GM23338 (cell line): ENCODE measurements around the gene MRE11. TPM values are rescaled to one million over a fixed set of nuclear protein-coding genes. Genes with fewer than 3 reads are reported as not detected.
"Not testable (repeated sequence)": the region's sequence is repeated elsewhere in the genome, so short reads cannot be mapped to it uniquely, and the experiment has no call there.

Experiments
- ATAC-seq: fragments of 200-7000 bp; cut with Tn5 transposase; 3 replicates; pipeline ENCODE4 v1.9.1; 2020
- DNase-seq: peaks from one replicate; pipeline ENCODE4 v3.0.0-alpha.2; 2015; ENCODE audit warnings: low spot score
- H2AFZ ChIP-seq: fragments of 200-600 bp; sonication (generic); 2 replicates; pipeline ENCODE4 v1.8.0; 2016; ENCODE audit warnings: antibody characterized with exemption, mild to moderate bottlenecking, moderate library complexity
- H3F3A ChIP-seq: fragments of 200-600 bp; sonication (generic); replicated peaks from 2 replicates; pipeline ENCODE4 v1.8.0; 2017; ENCODE audit warnings: antibody characterized with exemption, mixed run types, low read depth
- H3K27ac ChIP-seq: fragments of 200-600 bp; sonication (generic); 2 replicates; pipeline ENCODE4 v1.6.1; 2016; ENCODE audit warnings: low read depth
- H3K27me3 ChIP-seq: fragments of 200-600 bp; sonication (generic); 2 replicates; pipeline ENCODE4 v1.8.0; 2016; ENCODE audit warnings: mild to moderate bottlenecking, mixed run types, moderate library complexity; ENCODE audit not compliant: insufficient read depth
- H3K36me3 ChIP-seq: fragments of 200-600 bp; sonication (generic); 2 replicates; pipeline ENCODE4 v1.8.0; 2016; ENCODE audit warnings: mild to moderate bottlenecking; ENCODE audit not compliant: insufficient read depth
- H3K4me1 ChIP-seq: fragments of 200-600 bp; sonication (generic); 2 replicates; pipeline ENCODE4 v1.8.0; 2016; ENCODE audit warnings: mild to moderate bottlenecking, moderate library complexity; ENCODE audit not compliant: insufficient read depth
- H3K4me2 ChIP-seq: fragments of 200-600 bp; sonication (generic); 2 replicates; pipeline ENCODE4 v1.7.1; 2017; ENCODE audit warnings: mixed run types
- H3K4me3 ChIP-seq: fragments of 200-600 bp; sonication (generic); 2 replicates; pipeline ENCODE4 v1.6.1; 2016; ENCODE audit warnings: mixed run types
- H3K79me2 ChIP-seq: fragments of 200-600 bp; sonication (generic); replicated peaks from 2 replicates; pipeline ENCODE4 v1.8.0; 2017; ENCODE audit warnings: mild to moderate bottlenecking; ENCODE audit not compliant: insufficient read depth
- H3K9me2 ChIP-seq: fragments of 200-600 bp; sonication (generic); 2 replicates; pipeline ENCODE4 v1.8.0; 2017; ENCODE audit not compliant: insufficient read depth
- H4K20me1 ChIP-seq: fragments of 200-600 bp; sonication (generic); replicated peaks from 2 replicates; pipeline ENCODE4 v1.8.0; 2017; ENCODE audit warnings: mild to moderate bottlenecking; ENCODE audit not compliant: insufficient read depth
- H3K27ac Mint-ChIP-seq: 2 replicates; pipeline ENCODE4 v1.8.0; 2020; ENCODE audit warnings: inconsistent platforms, mild to moderate bottlenecking, moderate library complexity, mixed read lengths
- H3K27me3 Mint-ChIP-seq: 3 replicates; pipeline ENCODE4 v1.8.0; 2022; ENCODE audit warnings: low read depth, mild to moderate bottlenecking, moderate library complexity, mixed read lengths, inconsistent platforms; ENCODE audit not compliant: insufficient read depth, poor library complexity
- H3K36me3 Mint-ChIP-seq: 3 replicates; pipeline ENCODE4 v1.8.0; 2021; ENCODE audit warnings: low read depth, mild to moderate bottlenecking, inconsistent platforms, moderate library complexity, mixed read lengths
- H3K4me1 Mint-ChIP-seq: 3 replicates; pipeline ENCODE4 v1.8.0; 2020; ENCODE audit warnings: mild to moderate bottlenecking, inconsistent platforms, mixed read lengths
- H3K4me3 Mint-ChIP-seq: 3 replicates; pipeline ENCODE4 v1.8.0; 2021; ENCODE audit warnings: moderate library complexity, mild to moderate bottlenecking, inconsistent platforms, mixed read lengths
- H3K9me3 Mint-ChIP-seq: 3 replicates; pipeline ENCODE4 v1.8.0; 2020; ENCODE audit warnings: moderate library complexity, mild to moderate bottlenecking, inconsistent platforms, mixed read lengths
- POLR2AphosphoS5 ChIP-seq: IDR thresholded peaks from 2 replicates; pipeline ENCODE4 v1.6.1; 2016; ENCODE audit warnings: antibody characterized with exemption, low read depth
- STAT1 ChIP-seq: IDR thresholded peaks from one replicate; pipeline ENCODE4 v1.6.1; 2016; ENCODE audit warnings: antibody characterized with exemption; ENCODE audit not compliant: unreplicated experiment
- ZNF462 ChIP-seq: fragments of 250-450 bp; sonication (Bioruptor Pico); IDR thresholded peaks from 2 replicates; pipeline ENCODE4 v1.5.0; 2020; ENCODE audit warnings: mild to moderate bottlenecking, moderate library complexity
- polyA plus RNA-seq: library from polyadenylated mRNA; unstranded; fragments of >200 nt; fragmentation: Nextera tagmentation; extraction: Ambion mirVana; gene quantifications from 2 replicates; pipeline ENCODE4 v1.2.1, GENCODE V29; 2016
- total RNA-seq: library from RNA; depleted of rRNA; stranded (reverse); fragments of >200 nt; shearing (Covaris generic); gene quantifications from 2 replicates; pipeline ENCODE4 v1.2.3, GENCODE V29; 2014
- TF ChIP-seq, protein P1 (sequence below), 2 experiments: fragments of 200-600 bp in 1 of 2; sonication (generic) in 1 of 2; conservative IDR thresholded peaks; 2 replicates each; pipeline versions ENCODE4 v1.5.1 to v1.6.1; 2016 to 2017; ENCODE audit warnings: antibody characterized with exemption in 2 of 2, low read depth in 2 of 2, mild to moderate bottlenecking in 2 of 2, moderate library complexity in 1 of 2

MRE11 gene
- total and polyA plus RNA-seq, 2 experiments from 2014 or later, result 23.3 to 38.5 TPM

DNA sequence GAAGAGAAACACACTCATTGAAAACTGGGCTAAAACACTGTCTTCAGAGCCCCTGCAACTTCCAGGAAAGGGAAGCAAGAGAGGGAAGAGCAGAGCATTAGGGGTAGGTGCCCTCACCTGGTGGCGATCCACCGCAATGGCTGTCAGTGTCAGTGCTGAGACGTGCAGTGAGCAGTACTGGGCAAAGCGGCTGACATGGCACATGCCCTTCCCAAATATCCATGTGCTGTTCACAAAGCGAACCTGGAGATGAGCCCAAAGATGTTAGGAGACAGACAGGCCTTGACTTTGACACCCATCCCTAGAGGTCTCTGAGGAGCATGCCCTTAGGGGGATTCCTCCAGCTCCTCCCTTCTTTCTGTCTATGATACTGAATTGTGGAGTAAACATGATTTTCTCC, 97.4 kb downstream of the MRE11 start (continued):
- TF ChIP-seq ZNF462 (no peak), POLR2AphosphoS5 (no peak), STAT1 (no peak)
- TF ChIP-seq, protein P1, sequence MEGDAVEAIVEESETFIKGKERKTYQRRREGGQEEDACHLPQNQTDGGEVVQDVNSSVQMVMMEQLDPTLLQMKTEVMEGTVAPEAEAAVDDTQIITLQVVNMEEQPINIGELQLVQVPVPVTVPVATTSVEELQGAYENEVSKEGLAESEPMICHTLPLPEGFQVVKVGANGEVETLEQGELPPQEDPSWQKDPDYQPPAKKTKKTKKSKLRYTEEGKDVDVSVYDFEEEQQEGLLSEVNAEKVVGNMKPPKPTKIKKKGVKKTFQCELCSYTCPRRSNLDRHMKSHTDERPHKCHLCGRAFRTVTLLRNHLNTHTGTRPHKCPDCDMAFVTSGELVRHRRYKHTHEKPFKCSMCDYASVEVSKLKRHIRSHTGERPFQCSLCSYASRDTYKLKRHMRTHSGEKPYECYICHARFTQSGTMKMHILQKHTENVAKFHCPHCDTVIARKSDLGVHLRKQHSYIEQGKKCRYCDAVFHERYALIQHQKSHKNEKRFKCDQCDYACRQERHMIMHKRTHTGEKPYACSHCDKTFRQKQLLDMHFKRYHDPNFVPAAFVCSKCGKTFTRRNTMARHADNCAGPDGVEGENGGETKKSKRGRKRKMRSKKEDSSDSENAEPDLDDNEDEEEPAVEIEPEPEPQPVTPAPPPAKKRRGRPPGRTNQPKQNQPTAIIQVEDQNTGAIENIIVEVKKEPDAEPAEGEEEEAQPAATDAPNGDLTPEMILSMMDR (conservative IDR thresholded peaks at IDR 0.05; ENCODE audit: low read depth in 2 of 2), result no peak

- not testable (repeated sequence) for H3K4me3 ChIP-seq, H3K79me2 ChIP-seq, H3K27me3 Mint-ChIP-seq, H3K4me2 ChIP-seq, H3K9me2 ChIP-seq, H3F3A ChIP-seq, H3K4me3 Mint-ChIP-seq, H3K27me3 ChIP-seq, H3K36me3 ChIP-seq, H4K20me1 ChIP-seq, H3K27ac ChIP-seq, H3K4me1 Mint-ChIP-seq, ATAC-seq, H2AFZ ChIP-seq, H3K27ac Mint-ChIP-seq, H3K9me3 Mint-ChIP-seq, DNase-seq, H3K4me1 ChIP-seq, H3K36me3 Mint-ChIP-seq
Observed at GRCh38 chr11:94391937-94392336, 101.7 kb downstream of the MRE11 start.
